GM12864 (cell line): ENCODE measurements around the gene LRRC8C.
A peak's percentile ranks its signal among the peaks of the same experiment; 100 is the strongest.

Experiments used
- DNase-seq: peaks from one replicate; pipeline ENCODE4 v3.0.0-alpha.2; 2011; ENCODE audit warnings: low read depth
- H3K4me3 ChIP-seq: 2 replicates; pipeline ENCODE4 v1.5.1; 2011; ENCODE audit warnings: mild to moderate bottlenecking, low read depth, low read length, control low read depth
- CTCF ChIP-seq: IDR thresholded peaks from 2 replicates; pipeline ENCODE4 v1.5.1; 2011; ENCODE audit warnings: low read depth, mild to moderate bottlenecking, moderate library complexity, low read length, control low read depth, inconsistent platforms; ENCODE audit errors: missing control alignments

The LRRC8C gene

GRCh38 chr1:89615676-89616598, 17.0 kb upstream of the LRRC8C start:
- peak; percentile 67 for TF ChIP-seq CTCF
- no peak overlapping the region for H3K4me3 ChIP-seq
- no peak for DNase-seq

GRCh38 chr1:89616844-89617627, 15.9 kb upstream of the LRRC8C start:
- no peak for TF ChIP-seq CTCF
- no peak overlapping the region for H3K4me3 ChIP-seq
- no peak for DNase-seq

GRCh38 chr1:89620664-89621063, 12.3 kb upstream of the LRRC8C start:
- DNase-seq: no peak
- no peak overlapping the region for H3K4me3 ChIP-seq
- TF ChIP-seq CTCF: no peak

GRCh38 chr1:89622895-89623294, 10.0 kb upstream of the LRRC8C start:
- no peak for DNase-seq
- H3K4me3 ChIP-seq: no peak overlapping the region

GRCh38 chr1:89624314-89624713, 8.6 kb upstream of the LRRC8C start:
- no peak for DNase-seq
- TF ChIP-seq CTCF: no peak
- H3K4me3 ChIP-seq: no peak overlapping the region

More at GRCh38 chr1:89622895-89623294, 10.0 kb upstream of the LRRC8C start:
- TF ChIP-seq CTCF: no peak

GRCh38 chr1:89624715-89625323, 8.1 kb upstream of the LRRC8C start:
- no peak overlapping the region for H3K4me3 ChIP-seq
- DNase-seq: no peak
- no peak for TF ChIP-seq CTCF
